ENCODE measurements around the gene CCDC194. TPM values are rescaled to one million over a fixed set of nuclear protein-coding genes. Genes with fewer than 3 reads are reported as not detected.
"Not testable (repeated sequence)": the region's sequence is repeated elsewhere in the genome, so short reads cannot be mapped to it uniquely, and the experiment has no call there.

CCDC194 gene
- total and polyA plus RNA-seq, 7 donors: 0.13 to 0.51 TPM; not detected in 5

- ATAC-seq: peak; percentile 95 to 96 (median 95)
Observed at GRCh38 chr19:17370026-17370587, 23.9 kb downstream of the CCDC194 start.

GRCh38 chr19:17365361-17365760 lies 28.6 kb downstream of the CCDC194 start:
- no peaks in the 10 kb centered on the region for H3K27me3 ChIP-seq (ENCODE audit: insufficient read depth in 3 of 3, low read length in 2 of 3)
- H3K9me3 ChIP-seq: no peaks in the 10 kb centered on the region
- peaks cover 6% of the 10 kb centered on the region for H3K4me1 ChIP-seq
- ATAC-seq: no peak
- H3K4me3 ChIP-seq: no peak overlapping the region
- no peak overlapping the region for H3K27ac ChIP-seq
- DNase-seq: no peak
- 92 to 95% (median 92%) methylated on average over 22 of the region's 22 CpGs for WGBS, 3 donors
- intact Hi-C loops (cut with DNase I): no loop called here
- no peak for TF ChIP-seq CTCF (IDR thresholded peaks at IDR 0.05)
- H3K36me3 ChIP-seq (ENCODE audit: insufficient read depth in 1 of 2, low read depth in 1 of 2): no peaks in the 10 kb centered on the region

More at GRCh38 chr19:17370026-17370587, 23.9 kb downstream of the CCDC194 start:
- peak in 1 of 2 donors; percentile 75 for DNase-seq
- peak overlapping the region; percentile 93 for H3K27ac ChIP-seq
- H3K9me3 ChIP-seq: no peaks in the 10 kb centered on the region
- no peaks in the 10 kb centered on the region for H3K36me3 ChIP-seq (ENCODE audit: insufficient read depth in 1 of 2, low read depth in 1 of 2)
- peaks cover 19% of the 10 kb centered on the region for H3K4me1 ChIP-seq
- 14 to 20% (median 15%) methylated on average over 8 of the region's 8 CpGs for WGBS, 3 donors
- H3K4me3 ChIP-seq: peak overlapping the region; percentile 59
- intact Hi-C loops (cut with DNase I): no loop called here
- TF ChIP-seq CTCF (IDR thresholded peaks at IDR 0.05): no peak
- no peaks in the 10 kb centered on the region for H3K27me3 ChIP-seq (ENCODE audit: insufficient read depth in 3 of 3, low read length in 2 of 3)

GRCh38 chr19:17363852-17364605 lies 30.0 kb downstream of the CCDC194 start:
- ATAC-seq; H3K27ac ChIP-seq; H3K4me1 ChIP-seq; H3K4me3 ChIP-seq; H3K36me3 ChIP-seq (ENCODE audit: insufficient read depth in 1 of 2, low read depth in 1 of 2); intact Hi-C loops (cut with DNase I); H3K9me3 ChIP-seq; DNase-seq; H3K27me3 ChIP-seq (ENCODE audit: insufficient read depth in 3 of 3, low read length in 2 of 3): not testable (repeated sequence)
- 87 to 91% (median 87%) methylated on average over 20 of the region's 20 CpGs for WGBS, 3 donors

- no peaks in the 10 kb centered on the region for H3K9me3 ChIP-seq
- 79% methylated on average over 6 of the region's 6 CpGs for WGBS, 3 donors
- no peak overlapping the region for H3K4me3 ChIP-seq
- no peaks in the 10 kb centered on the region for H3K4me1 ChIP-seq
- no peaks in the 10 kb centered on the region for H3K36me3 ChIP-seq (ENCODE audit: insufficient read depth in 1 of 2, low read depth in 1 of 2)
- DNase-seq (no peak), ATAC-seq (no peak)
- intact Hi-C loops (cut with DNase I): no loop called here
- no peak overlapping the region for H3K27ac ChIP-seq
- no peaks in the 10 kb centered on the region for H3K27me3 ChIP-seq (ENCODE audit: insufficient read depth in 3 of 3, low read length in 2 of 3)
- no peak for TF ChIP-seq CTCF (IDR thresholded peaks at IDR 0.05)
Observed at GRCh38 chr19:17359905-17360800, 33.8 kb downstream of the CCDC194 start.

GRCh38 chr19:17358395-17358794 lies 35.6 kb downstream of the CCDC194 start:
- DNase-seq: peak in 1 of 2 donors; percentile 43
- ATAC-seq: peak in 3 of 4 donors; percentile 43 to 73 (median 70)
- no peak for TF ChIP-seq CTCF (IDR thresholded peaks at IDR 0.05)
- no peaks in the 10 kb centered on the region for H3K9me3 ChIP-seq
- H3K4me3 ChIP-seq: no peak overlapping the region
- peak overlapping the region; percentile 46 for H3K27ac ChIP-seq
- no peaks in the 10 kb centered on the region for H3K36me3 ChIP-seq (ENCODE audit: insufficient read depth in 1 of 2, low read depth in 1 of 2)
- no peaks in the 10 kb centered on the region for H3K4me1 ChIP-seq
- H3K27me3 ChIP-seq (ENCODE audit: insufficient read depth in 3 of 3, low read length in 2 of 3): no peaks in the 10 kb centered on the region
- intact Hi-C loops (cut with DNase I): no loop called here
- WGBS, 3 donors: 55 to 59% (median 56%) methylated on average over 7 of the region's 7 CpGs
